RWPE2 (cell line): Measurements from ENCODE around the gene NR6A1.
A peak's percentile ranks its signal among the peaks of the same experiment; 100 is the strongest.

Experiments used
- ATAC-seq: fragments of 200-7000 bp; cut with Tn5 transposase; 3 replicates; pipeline ENCODE4 v1.9.1; 2021; ENCODE audit warnings: low read depth
- DNase-seq: peaks from one replicate; pipeline ENCODE4 v3.0.0-alpha.2; 2020; ENCODE audit warnings: low spot score
- H3K27ac ChIP-seq: fragments of 450-650 bp; 2 replicates; pipeline ENCODE4 v1.5.1; 2017; ENCODE audit warnings: mild to moderate bottlenecking; ENCODE audit not compliant: poor library complexity, severe bottlenecking
- H3K27me3 ChIP-seq: fragments of 250-450 bp; sonication (Bioruptor Pico); 2 replicates; pipeline ENCODE4 v1.5.1; 2021; ENCODE audit warnings: mild to moderate bottlenecking, moderate library complexity; ENCODE audit not compliant: insufficient read depth, poor library complexity, severe bottlenecking
- H3K36me3 ChIP-seq: fragments of 250-450 bp; sonication (Bioruptor Pico); 2 replicates; pipeline ENCODE4 v1.5.1; 2020; ENCODE audit warnings: low read depth, mild to moderate bottlenecking, moderate library complexity
- H3K4me1 ChIP-seq: fragments of 250-450 bp; sonication (Bioruptor Pico); 2 replicates; pipeline ENCODE4 v1.5.1; 2021; ENCODE audit warnings: mild to moderate bottlenecking, moderate library complexity; ENCODE audit not compliant: insufficient read depth, poor library complexity, severe bottlenecking
- H3K4me3 ChIP-seq: fragments of 250-450 bp; sonication (Bioruptor Pico); 2 replicates; pipeline ENCODE4 v1.5.1; 2021; ENCODE audit warnings: mild to moderate bottlenecking, moderate library complexity; ENCODE audit not compliant: severe bottlenecking
- H3K9me3 ChIP-seq: fragments of 250-450 bp; sonication (Bioruptor Pico); 2 replicates; pipeline ENCODE4 v1.5.1; 2021; ENCODE audit warnings: mild to moderate bottlenecking, moderate library complexity; ENCODE audit not compliant: severe bottlenecking
- TF ChIP-seq, protein P1 (sequence below): fragments of 450-650 bp; IDR thresholded peaks from one replicate; pipeline ENCODE4 v1.5.1; 2017; ENCODE audit warnings: mild to moderate bottlenecking, moderate library complexity; ENCODE audit not compliant: poor library complexity, severe bottlenecking

Gene NR6A1

DNA sequence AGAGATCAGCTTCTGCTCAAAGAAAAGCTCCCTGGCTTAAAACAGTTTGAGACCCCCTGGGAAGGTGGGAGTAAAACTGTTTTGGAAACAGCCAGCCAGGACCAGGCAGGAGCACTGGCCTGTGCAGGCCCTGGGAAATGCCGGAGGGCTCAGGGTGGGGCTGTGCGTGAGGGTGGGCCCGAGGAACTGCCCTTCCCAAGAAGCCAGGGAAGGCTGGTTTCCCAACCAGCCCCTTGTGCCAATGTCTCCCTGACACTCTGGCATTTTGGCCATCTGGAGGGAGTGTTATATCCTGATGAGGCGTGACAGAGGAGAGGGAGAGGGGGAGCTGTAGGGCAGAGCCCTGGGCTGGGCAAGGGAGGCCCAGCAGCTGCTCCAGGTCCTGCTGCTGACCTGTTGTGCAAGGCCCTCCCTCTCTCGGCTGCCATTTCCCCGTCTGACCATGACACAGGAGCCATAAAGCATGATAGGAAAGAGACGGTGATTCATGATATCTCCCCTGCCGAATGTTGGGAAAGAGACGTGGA lies 22.0 kb upstream of the NR6A1 start:
- no peak overlapping the region for H3K4me3 ChIP-seq
- no peak overlapping the region for H3K27ac ChIP-seq
- H3K4me1 ChIP-seq = peaks cover 12% of the 10 kb centered on the region
- H3K9me3 ChIP-seq = no peaks in the 10 kb centered on the region
- TF ChIP-seq, protein P1, sequence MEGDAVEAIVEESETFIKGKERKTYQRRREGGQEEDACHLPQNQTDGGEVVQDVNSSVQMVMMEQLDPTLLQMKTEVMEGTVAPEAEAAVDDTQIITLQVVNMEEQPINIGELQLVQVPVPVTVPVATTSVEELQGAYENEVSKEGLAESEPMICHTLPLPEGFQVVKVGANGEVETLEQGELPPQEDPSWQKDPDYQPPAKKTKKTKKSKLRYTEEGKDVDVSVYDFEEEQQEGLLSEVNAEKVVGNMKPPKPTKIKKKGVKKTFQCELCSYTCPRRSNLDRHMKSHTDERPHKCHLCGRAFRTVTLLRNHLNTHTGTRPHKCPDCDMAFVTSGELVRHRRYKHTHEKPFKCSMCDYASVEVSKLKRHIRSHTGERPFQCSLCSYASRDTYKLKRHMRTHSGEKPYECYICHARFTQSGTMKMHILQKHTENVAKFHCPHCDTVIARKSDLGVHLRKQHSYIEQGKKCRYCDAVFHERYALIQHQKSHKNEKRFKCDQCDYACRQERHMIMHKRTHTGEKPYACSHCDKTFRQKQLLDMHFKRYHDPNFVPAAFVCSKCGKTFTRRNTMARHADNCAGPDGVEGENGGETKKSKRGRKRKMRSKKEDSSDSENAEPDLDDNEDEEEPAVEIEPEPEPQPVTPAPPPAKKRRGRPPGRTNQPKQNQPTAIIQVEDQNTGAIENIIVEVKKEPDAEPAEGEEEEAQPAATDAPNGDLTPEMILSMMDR = no peak
- ATAC-seq (peak; percentile 50), DNase-seq (no peak)
- H3K27me3 ChIP-seq = no peaks in the 10 kb centered on the region
- no peaks in the 10 kb centered on the region for H3K36me3 ChIP-seq

DNA sequence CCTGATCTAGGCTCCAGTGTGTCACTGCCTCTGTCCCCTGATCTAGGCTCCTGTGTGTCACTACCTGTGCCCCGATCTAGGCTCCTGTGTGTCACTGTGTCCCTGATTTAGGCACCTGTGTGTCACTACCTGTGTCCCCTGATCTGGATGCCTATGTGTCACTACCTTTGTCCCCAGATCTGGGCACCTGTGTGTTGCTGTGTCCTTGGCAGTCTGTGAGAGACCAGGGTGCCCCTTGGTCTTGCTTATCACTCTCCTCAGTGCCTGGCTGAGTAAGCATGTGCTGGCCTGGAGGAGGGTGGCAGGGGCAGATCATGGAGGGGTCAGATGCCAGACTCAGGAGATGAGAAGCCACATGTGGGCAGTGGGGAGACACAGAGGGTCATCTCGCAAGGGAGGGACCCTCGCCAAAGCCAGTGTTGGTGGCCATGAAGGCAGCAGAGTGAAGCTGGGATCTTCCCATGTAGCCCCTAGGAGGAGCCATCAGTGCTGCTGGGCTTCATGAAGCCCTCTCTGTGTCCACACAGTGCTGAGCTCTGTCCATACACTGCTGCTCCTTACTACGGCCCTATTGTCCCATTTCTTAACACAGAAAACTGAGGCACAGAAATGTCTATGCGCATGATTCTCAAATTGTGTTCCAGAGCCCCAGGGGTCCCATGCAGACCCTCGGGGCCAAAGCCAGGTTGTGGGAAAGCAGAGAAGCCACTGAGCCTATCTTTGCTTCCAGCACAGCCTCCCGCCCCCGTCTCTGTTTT lies 21.3 kb upstream of the NR6A1 start:
- ATAC-seq (no peak), DNase-seq (no peak)
- Histone ChIP-seq H3K4me1 (peaks cover 12% of the 10 kb centered on the region), H3K27me3 (no peaks in the 10 kb centered on the region), H3K36me3 (no peaks in the 10 kb centered on the region), H3K4me3 (no peak overlapping the region), H3K27ac (no peak overlapping the region), H3K9me3 (no peaks in the 10 kb centered on the region)
- TF ChIP-seq, protein P1 = no peak

DNA sequence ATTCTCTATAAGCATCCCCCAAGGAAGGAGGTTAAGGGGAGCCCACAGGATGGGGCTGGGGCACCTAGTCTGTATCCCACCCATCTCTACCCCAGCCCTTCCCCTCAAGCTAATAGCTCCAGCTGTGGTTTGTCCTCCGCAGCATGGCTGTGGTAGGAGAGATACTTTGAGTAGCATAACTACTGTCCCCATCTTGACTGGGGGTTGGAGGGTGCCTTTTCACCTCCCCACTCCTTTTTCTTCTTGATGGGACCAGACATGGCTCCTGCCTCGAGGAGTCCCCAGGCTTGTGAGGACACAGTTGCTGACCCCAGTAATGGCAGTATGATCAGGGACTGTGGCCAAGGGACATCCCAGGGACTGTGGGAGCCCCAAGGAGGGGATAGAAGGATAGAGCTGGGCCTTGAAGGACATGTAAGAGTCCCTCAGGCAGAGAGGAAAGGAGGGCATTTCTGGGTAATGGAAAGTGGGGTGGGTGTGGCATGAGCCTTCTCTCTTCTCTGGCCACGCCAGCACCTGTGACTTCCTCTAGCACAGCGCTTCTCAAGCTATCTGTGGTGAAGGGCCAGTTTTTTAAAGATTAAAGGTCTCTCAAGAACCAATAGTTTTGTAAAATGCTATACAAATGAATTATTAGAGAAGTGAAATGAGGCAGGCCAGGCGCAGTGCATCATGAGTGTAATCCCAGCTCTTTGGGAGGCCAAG lies 19.8 kb upstream of the NR6A1 start:
- TF ChIP-seq, protein P1 = no peak
- Histone ChIP-seq H3K27ac (no peak overlapping the region), H3K36me3 (no peaks in the 10 kb centered on the region), H3K4me1 (peaks cover 12% of the 10 kb centered on the region), H3K4me3 (no peak overlapping the region), H3K9me3 (no peaks in the 10 kb centered on the region), H3K27me3 (no peaks in the 10 kb centered on the region)
- ATAC-seq = no peak
- peak; percentile 21 for DNase-seq

DNA sequence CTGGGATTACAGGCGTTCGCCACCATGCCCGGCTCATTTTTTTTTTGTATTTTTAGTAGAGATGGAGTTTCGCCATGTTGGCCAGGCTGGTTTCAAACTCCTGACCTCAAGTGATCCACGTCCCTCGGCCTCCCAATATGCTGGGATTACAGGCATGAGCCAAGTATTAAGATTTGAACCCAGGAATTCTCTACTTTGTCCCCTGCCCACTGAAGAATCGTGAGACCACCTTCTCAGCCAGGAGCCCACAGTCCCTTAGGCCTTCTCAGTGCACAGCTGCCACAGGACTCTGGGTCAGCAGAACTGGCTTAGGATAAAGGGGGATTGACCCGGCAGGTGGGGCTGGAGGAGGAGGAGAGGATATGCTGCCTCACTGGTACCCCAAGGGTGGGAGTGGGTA lies 19.2 kb upstream of the NR6A1 start:
- DNase-seq (peak; percentile 29), ATAC-seq (no peak)
- no peaks in the 10 kb centered on the region for H3K9me3 ChIP-seq
- H3K4me1 ChIP-seq = peaks cover 9% of the 10 kb centered on the region
- TF ChIP-seq, protein P1 = no peak
- no peaks in the 10 kb centered on the region for H3K36me3 ChIP-seq
- H3K27ac ChIP-seq = no peak overlapping the region
- no peak overlapping the region for H3K4me3 ChIP-seq
- H3K27me3 ChIP-seq = no peaks in the 10 kb centered on the region
